H9 (cell line): Measurements from ENCODE around the gene PPFIA4. TPM values are rescaled to one million over a fixed set of nuclear protein-coding genes. Genes with fewer than 3 reads are reported as not detected.

Experiments
- DNase-seq: peaks from one replicate; pipeline ENCODE4 v3.0.0-alpha.2; 2017
- H2AFZ ChIP-seq: one replicate; pipeline ENCODE4 v1.6.1; 2013; ENCODE audit warnings: mild to moderate bottlenecking, low read length, control low read depth, moderate library complexity
- H2AK5ac ChIP-seq: 2 replicates; pipeline ENCODE4 v1.6.1; 2013; ENCODE audit warnings: low read length, control low read depth, mixed read lengths; ENCODE audit not compliant: insufficient read length
- H2BK120ac ChIP-seq: one replicate; pipeline ENCODE4 v1.6.1; 2013; ENCODE audit warnings: low read depth, mild to moderate bottlenecking, low read length, control low read depth, inconsistent platforms; ENCODE audit not compliant: poor library complexity, severe bottlenecking
- H2BK12ac ChIP-seq: 2 replicates; pipeline ENCODE4 v1.6.1; 2013; ENCODE audit warnings: low read length, control low read depth, mixed read lengths, low read depth; ENCODE audit not compliant: insufficient read length
- H2BK15ac ChIP-seq: 2 replicates; pipeline ENCODE4 v1.6.1; 2013; ENCODE audit warnings: low read depth, low read length, control low read depth
- H2BK20ac ChIP-seq: one replicate; pipeline ENCODE4 v1.6.1; 2013; ENCODE audit warnings: low read depth, mild to moderate bottlenecking, low read length, control low read depth, inconsistent platforms; ENCODE audit not compliant: poor library complexity, severe bottlenecking
- H2BK5ac ChIP-seq: 2 replicates; pipeline ENCODE4 v1.6.1; 2013; ENCODE audit warnings: low read length, control low read depth, mixed read lengths; ENCODE audit not compliant: insufficient read length
- H3K14ac ChIP-seq: 2 replicates; pipeline ENCODE4 v1.6.1; 2013; ENCODE audit warnings: low read length, control low read depth; ENCODE audit not compliant: insufficient read depth
- H3K18ac ChIP-seq: 2 replicates; pipeline ENCODE4 v1.6.1; 2013; ENCODE audit warnings: low read depth, mild to moderate bottlenecking, mixed read lengths, low read length, control low read depth; ENCODE audit not compliant: insufficient read length
- H3K23ac ChIP-seq: 2 replicates; pipeline ENCODE4 v1.6.1; 2013; ENCODE audit warnings: low read length, control low read depth, mixed read lengths, low read depth; ENCODE audit not compliant: insufficient read length
- H3K23me2 ChIP-seq: 2 replicates; pipeline ENCODE4 v1.6.1; 2013; ENCODE audit warnings: low read depth, mild to moderate bottlenecking, mixed read lengths, low read length, control low read depth; ENCODE audit not compliant: insufficient read length, poor library complexity, severe bottlenecking
- H3K27ac ChIP-seq: 2 replicates; pipeline ENCODE4 v1.5.1; 2013; ENCODE audit warnings: low read length, control low read depth, mixed read lengths, low read depth; ENCODE audit not compliant: insufficient read length
- H3K27me3 ChIP-seq: 2 replicates; pipeline ENCODE4 v1.6.1; 2013; ENCODE audit warnings: low read length, control low read depth, inconsistent platforms; ENCODE audit not compliant: insufficient read depth
- H3K4ac ChIP-seq: 2 replicates; pipeline ENCODE4 v1.6.1; 2013; ENCODE audit warnings: low read depth, mild to moderate bottlenecking, control low read depth, inconsistent platforms, low read length, moderate library complexity
- H3K4me1 ChIP-seq: 2 replicates; pipeline ENCODE4 v1.6.1; 2013; ENCODE audit warnings: low read length, control low read depth, inconsistent platforms; ENCODE audit not compliant: insufficient read depth
- H3K4me2 ChIP-seq: 2 replicates; pipeline ENCODE4 v1.6.1; 2013; ENCODE audit warnings: low read length, control low read depth, mixed read lengths; ENCODE audit not compliant: insufficient read length, insufficient read depth
- H3K56ac ChIP-seq: 2 replicates; pipeline ENCODE4 v1.6.1; 2013; ENCODE audit warnings: low read depth, mild to moderate bottlenecking, mixed read lengths, low read length, control low read depth; ENCODE audit not compliant: insufficient read length
- H3K79me1 ChIP-seq: 2 replicates; pipeline ENCODE4 v1.6.1; 2013; ENCODE audit warnings: low read depth, mild to moderate bottlenecking, moderate library complexity, low read length, control low read depth, inconsistent platforms; ENCODE audit not compliant: insufficient read depth, poor library complexity, severe bottlenecking
- H3K79me2 ChIP-seq: 2 replicates; pipeline ENCODE4 v1.6.1; 2013; ENCODE audit warnings: low read length, control low read depth, inconsistent platforms; ENCODE audit not compliant: insufficient read depth
- H3K9ac ChIP-seq: 2 replicates; pipeline ENCODE4 v1.6.1; 2013; ENCODE audit warnings: low read length, control low read depth, mixed read lengths; ENCODE audit not compliant: insufficient read length; ENCODE audit errors: extremely low read depth
- H3K9me3 ChIP-seq: one replicate; pipeline ENCODE4 v1.6.1; 2013; ENCODE audit warnings: low read depth, low read length, inconsistent platforms; ENCODE audit not compliant: control insufficient read depth
- H3T11ph ChIP-seq: one replicate; pipeline ENCODE4 v1.6.1; 2013; ENCODE audit warnings: mild to moderate bottlenecking, low read length, control low read depth, inconsistent platforms
- H4K20me1 ChIP-seq: one replicate; pipeline ENCODE4 v1.6.1; 2013; ENCODE audit not compliant: control insufficient read depth, insufficient read length, insufficient read depth
- H4K5ac ChIP-seq: 2 replicates; pipeline ENCODE4 v1.6.1; 2013; ENCODE audit warnings: low read depth, mild to moderate bottlenecking, mixed read lengths, low read length, control low read depth; ENCODE audit not compliant: insufficient read length
- H4K8ac ChIP-seq: replicated peaks from 2 replicates; pipeline ENCODE4 v1.6.1; 2013; ENCODE audit warnings: low read length, control low read depth, mixed read lengths, low read depth; ENCODE audit not compliant: insufficient read length
- H4K91ac ChIP-seq: 2 replicates; pipeline ENCODE4 v1.6.1; 2013; ENCODE audit warnings: low read depth, mild to moderate bottlenecking, moderate library complexity, mixed read lengths, low read length, control low read depth; ENCODE audit not compliant: insufficient read length
- H3K27ac Mint-ChIP-seq, 3 experiments: 2 replicates in 2 of 3; 3 replicates in 1 of 3; pipeline ENCODE4 v1.8.0; 2020 to 2021; ENCODE audit warnings: mixed read lengths in 3 of 3, mild to moderate bottlenecking in 1 of 3, moderate library complexity in 1 of 3
- H3K27me3 Mint-ChIP-seq: 2 replicates; pipeline ENCODE4 v1.8.0; 2021; ENCODE audit warnings: low read depth, mild to moderate bottlenecking, moderate library complexity, mixed read lengths
- H3K36me3 Mint-ChIP-seq, 3 experiments: 2 replicates in 2 of 3; 3 replicates in 1 of 3; pipeline ENCODE4 v1.8.0; 2020 to 2021; ENCODE audit warnings: low read depth in 3 of 3, mixed read lengths in 3 of 3; ENCODE audit not compliant: insufficient read depth in 1 of 3
- H3K4me1 Mint-ChIP-seq, 2 experiments: 2 replicates each; pipeline ENCODE4 v1.8.0; 2020; ENCODE audit warnings: mixed read lengths in 2 of 2
- H3K4me3 Mint-ChIP-seq, 2 experiments: 2 replicates in 1 of 2; 3 replicates in 1 of 2; pipeline ENCODE4 v1.8.0; 2020 to 2021; ENCODE audit warnings: mild to moderate bottlenecking in 2 of 2, mixed read lengths in 2 of 2, moderate library complexity in 1 of 2
- H3K9me3 Mint-ChIP-seq, 2 experiments: 2 replicates in 1 of 2; 3 replicates in 1 of 2; pipeline ENCODE4 v1.8.0; 2020; ENCODE audit warnings: mild to moderate bottlenecking in 2 of 2, mixed read lengths in 2 of 2, moderate library complexity in 1 of 2
- CTCF ChIP-seq: fragments of 200-600 bp; sonication (generic); conservative IDR thresholded peaks from 3 replicates; pipeline ENCODE4 v1.8.0; 2021; ENCODE audit warnings: antibody characterized with exemption, mild to moderate bottlenecking
- WGBS: extraction: QIAGEN DNeasy Blood & Tissue Kit; methylation state at CpG from one replicate; pipeline ENCODE4 v1.1.7; 2013; ENCODE audit warnings: missing lambda C conversion rate, low lambda C conversion rate, mixed read lengths; ENCODE audit not compliant: insufficient read length; ENCODE audit errors: extremely low coverage; 5-methylcytosine and 5-hydroxymethylcytosine counted together
- total RNA-seq: library from RNA; stranded (reverse); gene quantifications from 2 replicates; pipeline ENCODE4 v1.2.1, GENCODE V29; 2021

PPFIA4 gene
- total RNA-seq, 1 experiment from 2014 or later: 3.9 TPM

DNA sequence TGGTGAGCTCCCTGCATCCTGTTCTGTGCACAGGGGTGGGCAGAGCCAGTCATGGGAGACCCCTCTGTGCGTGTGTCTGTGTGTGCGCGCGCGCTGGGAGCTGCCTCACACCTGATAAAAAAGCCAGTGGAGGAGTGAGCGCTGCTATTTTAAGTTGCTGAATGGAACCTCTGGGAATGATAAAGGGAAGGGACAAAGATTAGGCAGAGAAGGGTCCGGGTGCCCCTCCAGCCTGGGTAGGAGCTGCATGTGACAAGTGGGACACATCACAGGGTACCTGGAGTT is 102.1 kb downstream of the PPFIA4 start:
- H3K9me3 ChIP-seq: no peaks in the 10 kb centered on the region
- no peak for DNase-seq
- no peak overlapping the region for H2AK5ac ChIP-seq
- H4K20me1 ChIP-seq: no peaks in the 10 kb centered on the region
- peaks cover 2% of the 10 kb centered on the region; the same call in 1 of the 2 replicates for H3K4me1 ChIP-seq
- no peaks in the 10 kb centered on the region; the same call in 1 of the 2 replicates for H3K27me3 ChIP-seq
- no peak overlapping the region for H3K14ac ChIP-seq
- H3K27ac ChIP-seq: no peak overlapping the region
- peak overlapping the region; percentile 62 to 83 for H3K4me3 Mint-ChIP-seq
- H3K79me2 ChIP-seq: no peaks in the 10 kb centered on the region
- no peak overlapping the region for H2BK15ac ChIP-seq
- H2BK5ac ChIP-seq: no peak overlapping the region
- no peaks in the 10 kb centered on the region for H3K36me3 Mint-ChIP-seq
- H2BK120ac ChIP-seq: no peak overlapping the region
- no CpG with 5 or more reads among the region's 7 CpGs for WGBS
- H2BK12ac ChIP-seq: no peak overlapping the region
- H3K56ac ChIP-seq: no peak overlapping the region
- H4K91ac ChIP-seq: no peak overlapping the region
- no peak overlapping the region for H2BK20ac ChIP-seq
- no peak overlapping the region for H3T11ph ChIP-seq
- H2AFZ ChIP-seq: no peak overlapping the region
- H3K79me1 ChIP-seq: no peaks in the 10 kb centered on the region
- no peaks in the 10 kb centered on the region; a peak in 1 of 5 replicates for H3K9me3 Mint-ChIP-seq
- peak overlapping the region; percentile 60 for H3K4me2 ChIP-seq
- H4K5ac ChIP-seq: no peak overlapping the region
- peaks cover 7% of the 10 kb centered on the region for H3K23me2 ChIP-seq
- H3K23ac ChIP-seq: no peak overlapping the region
- peaks cover 58% of the 10 kb centered on the region for H3K27me3 Mint-ChIP-seq
- no peak overlapping the region for H3K4ac ChIP-seq
- H3K27ac Mint-ChIP-seq: no peak overlapping the region
- H3K4me1 Mint-ChIP-seq: peaks cover 24 to 43% of the 10 kb centered on the region in 2 experiments
- no peak overlapping the region for H3K9ac ChIP-seq
- no peak overlapping the region for H3K18ac ChIP-seq
- TF ChIP-seq CTCF: no peak
- H4K8ac ChIP-seq: no peak overlapping the region

Other genes with a start within 250 kb of the PPFIA4 start
- gene KDM5B, start 218.1 kb upstream of the PPFIA4 start, total RNA-seq: 200 and 210 TPM in 2 replicates
- 4.8 and 6.4 TPM in 2 replicates for gene PCAT6, start 215.5 kb upstream of the PPFIA4 start, total RNA-seq
- gene RABIF, start 137.3 kb upstream of the PPFIA4 start, total RNA-seq: 8.3 and 9.5 TPM in 2 replicates
- gene KLHL12, start 99.3 kb upstream of the PPFIA4 start, total RNA-seq: 38.4 and 40.0 TPM in 2 replicates
- gene ADIPOR1, start 68.2 kb upstream of the PPFIA4 start, total RNA-seq: 65.0 and 69.7 TPM in 2 replicates
- 21.4 and 21.5 TPM in 2 replicates for gene CYB5R1, start 59.2 kb upstream of the PPFIA4 start, total RNA-seq
- 93.4 and 96.0 TPM in 2 replicates for gene TMEM183A, start 19.1 kb upstream of the PPFIA4 start, total RNA-seq
- not detected in 2 replicates for gene MYOG, start 59.5 kb downstream of the PPFIA4 start, total RNA-seq
- gene ADORA1, start 101.2 kb downstream of the PPFIA4 start, total RNA-seq: 1.3 and 3.0 TPM in 2 replicates
- gene MYBPH, start 149.3 kb downstream of the PPFIA4 start, total RNA-seq: not detected in 2 replicates
- gene CHI3L1, start 160.2 kb downstream of the PPFIA4 start, total RNA-seq: not detected in 2 replicates
- not detected in 2 replicates for gene CHIT1, start 203.2 kb downstream of the PPFIA4 start, total RNA-seq